K562 (cell line): Measurements from ENCODE around the gene SPAG16. TPM values are rescaled to one million over a fixed set of nuclear protein-coding genes. Genes with fewer than 3 reads are reported as not detected.

Experiments used
- ATAC-seq: fragments of 200-7000 bp; cut with Tn5 transposase; 3 replicates; pipeline ENCODE4 v1.9.1; 2020; ENCODE audit warnings: moderate library complexity
- BruUV-seq: library from RNA; stranded (reverse); fragments of 400-500 nt; replicated peaks from 2 replicates; lab custom pipeline; 2021; lab: Mats Ljungman, UMichigan
- CTCF ChIA-PET: fragments of 300-600 bp; formaldehyde crosslinking; extraction: SDS; loops from one replicate; lab custom pipeline; 2021; ENCODE audit warnings: low intra/inter-chr PET ratio; lab: Yijun Ruan, JAX
- POLR2A ChIA-PET: fragments of 300-600, 350-650 bp; sonication (Branson Sonifier 250); formaldehyde crosslinking; extraction: SDS; loops from one replicate; lab custom pipeline; 2021; ENCODE audit warnings: antibody characterized with exemption, inconsistent platforms; lab: Yijun Ruan, JAX
- DNase-seq, 4 experiments: peaks; one replicate each; pipeline versions ENCODE4 v3.0.0 to v3.0.0-alpha.2; 2011 to 2018; ENCODE audit warnings: low spot score in 3 of 4, mixed read lengths in 3 of 4; ENCODE audit errors: extremely low read depth in 1 of 4
- FAIRE-seq: peaks from 2 replicates; lab custom pipeline; 2011; peaks lifted over from hg19 to GRCh38; lab: Jason Lieb, UNC
- H2AFZ ChIP-seq: 2 replicates; pipeline ENCODE4 v1.6.0; 2011; ENCODE audit warnings: low read depth, low read length, control low read depth, inconsistent platforms
- H3K27ac ChIP-seq: fragments of 200-600 bp; 3 replicates; pipeline ENCODE4 v1.8.0; 2011; ENCODE audit warnings: low read depth, mild to moderate bottlenecking, control low read depth, inconsistent platforms, low read length, moderate library complexity, mixed read lengths; ENCODE audit errors: extremely low read depth
- H3K27me3 ChIP-seq, 2 experiments: fragments of 300-600 bp in 1 of 2; 2 replicates in 1 of 2; 3 replicates in 1 of 2; pipeline versions ENCODE4 v1.6.0 to v1.8.0; 2011; ENCODE audit warnings: inconsistent platforms in 2 of 2, low read length in 2 of 2, mild to moderate bottlenecking in 1 of 2, mixed read lengths in 1 of 2, moderate library complexity in 1 of 2; ENCODE audit not compliant: control insufficient read depth in 2 of 2, insufficient read depth in 2 of 2
- H3K36me3 ChIP-seq: fragments of 300-600 bp; 3 replicates; pipeline ENCODE4 v1.8.0; 2011; ENCODE audit warnings: mild to moderate bottlenecking, low read length, inconsistent platforms; ENCODE audit not compliant: control insufficient read depth, insufficient read depth
- H3K4me1 ChIP-seq, 2 experiments: fragments of 200-600 bp in 1 of 2; replicated peaks in 1 of 2; 2 replicates in 1 of 2; 3 replicates in 1 of 2; pipeline versions ENCODE4 v1.5.1 to v1.8.0; 2011; ENCODE audit warnings: inconsistent platforms in 2 of 2, low read length in 2 of 2, mild to moderate bottlenecking in 1 of 2, mixed read lengths in 1 of 2, moderate library complexity in 1 of 2; ENCODE audit not compliant: control insufficient read depth in 2 of 2, insufficient read depth in 2 of 2
- H3K4me2 ChIP-seq: 2 replicates; pipeline ENCODE4 v1.6.1; 2011; ENCODE audit warnings: low read length, control low read depth, inconsistent platforms, mixed read lengths; ENCODE audit not compliant: insufficient read depth
- H3K4me3 ChIP-seq: fragments of 200-600 bp; sonication (generic), shearing (Covaris generic); 2 replicates; pipeline ENCODE4 v1.5.1; 2016; ENCODE audit warnings: control low read depth, inconsistent platforms
- H3K79me2 ChIP-seq: fragments of 200-600 bp; 3 replicates; pipeline ENCODE4 v1.8.0; 2011; ENCODE audit warnings: low read length, inconsistent platforms; ENCODE audit not compliant: control insufficient read depth, insufficient read depth
- H3K9ac ChIP-seq, 2 experiments: 2 replicates each; pipeline versions ENCODE4 v1.6.0 to v1.6.1; 2011; ENCODE audit warnings: low read depth in 2 of 2, low read length in 2 of 2, control low read depth in 1 of 2, inconsistent platforms in 1 of 2, mild to moderate bottlenecking in 1 of 2, mixed read lengths in 1 of 2; ENCODE audit not compliant: insufficient read depth in 1 of 2
- H3K9me1 ChIP-seq: one replicate; pipeline ENCODE4 v1.6.0; 2011; ENCODE audit warnings: inconsistent platforms, mild to moderate bottlenecking, low read length, moderate library complexity; ENCODE audit not compliant: control insufficient read depth, insufficient read depth
- H3K9me3 ChIP-seq: replicated peaks from 2 replicates; pipeline ENCODE4 v1.5.1; 2011; ENCODE audit warnings: low read depth, low read length, inconsistent platforms; ENCODE audit not compliant: control insufficient read depth, insufficient read depth
- H4K20me1 ChIP-seq: replicated peaks from 2 replicates; pipeline ENCODE4 v1.6.1; 2011; ENCODE audit warnings: low read length, inconsistent platforms, mixed read lengths; ENCODE audit not compliant: control insufficient read depth, insufficient read depth
- E2F4 ChIP-seq: sonication (generic); formaldehyde crosslinking; IDR thresholded peaks from 2 replicates; pipeline ENCODE4 v1.8.0; 2022; ENCODE audit warnings: mild to moderate bottlenecking, low read depth, missing genetic modification reagents
- ELF2 ChIP-seq: fragments of 250-450 bp; sonication (Bioruptor Pico); IDR thresholded peaks from 2 replicates; pipeline ENCODE4 v1.5.0; 2021; ENCODE audit warnings: mild to moderate bottlenecking
- FOXA1 ChIP-seq: fragments of 450-650 bp; IDR thresholded peaks from 2 replicates; pipeline ENCODE4 v1.6.1; 2016; ENCODE audit warnings: mild to moderate bottlenecking, borderline replicate concordance
- FOXM1 ChIP-seq, 2 experiments: fragments of 450-650 bp in 1 of 2; sonication (generic) in 1 of 2; formaldehyde crosslinking in 1 of 2; IDR thresholded peaks; 2 replicates each; pipeline versions ENCODE4 v1.6.1 to v1.9.0; 2017 to 2022; ENCODE audit warnings: low read depth in 2 of 2, mild to moderate bottlenecking in 2 of 2, missing genetic modification reagents in 1 of 2, moderate library complexity in 1 of 2
- GATAD2A ChIP-seq: fragments of 450-650 bp; IDR thresholded peaks from 2 replicates; pipeline ENCODE4 v1.6.1; 2017
- SAFB ChIP-seq: fragments of 200-400 bp; formaldehyde crosslinking; IDR thresholded peaks from 2 replicates; pipeline ENCODE4 v1.6.1; 2017; ENCODE audit warnings: low read depth, low read length, borderline replicate concordance
- WGBS: fragments of 100-300 bp; shearing (Covaris generic); methylation state at CpG from one replicate; pipeline ENCODE4 v1.1.6; 2016; ENCODE audit warnings: low coverage, mixed read lengths; ENCODE audit not compliant: insufficient coverage; ENCODE audit errors: missing lambda C conversion rate; 5-methylcytosine and 5-hydroxymethylcytosine counted together
- in situ Hi-C: fragments of 300-500 bp; cut with MboI; formaldehyde crosslinking; loops from 4 replicates; pipeline ENCODE4 v1.15.0; 2018; ENCODE audit warnings: inconsistent platforms, mixed read lengths
- intact Hi-C: fragments of 100-400 bp; cut with micrococcal nuclease; formaldehyde crosslinking; loops from 2 replicates; pipeline ENCODE4 v1.14.2; 2022
- polyA plus RNA-seq, 8 experiments: library from polyadenylated mRNA; depleted of rRNA in 4 of 8; stranded (reverse) in 5 of 8; unstranded in 3 of 8; fragments of >200 nt; fragmentation: Nextera tagmentation in 2 of 8; fragmentation: Illumina TruSeq in 1 of 8; extraction: Ambion mirVana in 2 of 8; extraction: Trizol in 1 of 8; gene quantifications; 2 replicates each; pipeline versions ENCODE4 v1.2.1 to v1.2.3, GENCODE V29; 2011 to 2014; ENCODE audit warnings: inconsistent platforms in 1 of 8, missing spikeins in 1 of 8
- total RNA-seq, 7 experiments: library from RNA; depleted of rRNA in 6 of 7; stranded (reverse); fragments of >200 nt in 6 of 7; fragmentation: Illumina TruSeq in 2 of 7; extraction: Trizol in 2 of 7; gene quantifications; 2 replicates each; pipeline versions ENCODE4 v1.2.1 to v1.2.3, GENCODE V29; 2011 to 2021; ENCODE audit warnings: low replicate concordance in 1 of 7
- TF ChIP-seq, protein P1 (sequence below): fragments of 250-450 bp; sonication (Bioruptor Pico); IDR thresholded peaks from 2 replicates; pipeline ENCODE4 v1.5.0; 2020; ENCODE audit warnings: mild to moderate bottlenecking

Gene SPAG16
- total and polyA plus RNA-seq, 9 of the 15 experiments (the other 6 are each of a cell fraction or from before 2014, with no cell fraction given): 0.98 to 5.9 (median 3.5) TPM

DNA sequence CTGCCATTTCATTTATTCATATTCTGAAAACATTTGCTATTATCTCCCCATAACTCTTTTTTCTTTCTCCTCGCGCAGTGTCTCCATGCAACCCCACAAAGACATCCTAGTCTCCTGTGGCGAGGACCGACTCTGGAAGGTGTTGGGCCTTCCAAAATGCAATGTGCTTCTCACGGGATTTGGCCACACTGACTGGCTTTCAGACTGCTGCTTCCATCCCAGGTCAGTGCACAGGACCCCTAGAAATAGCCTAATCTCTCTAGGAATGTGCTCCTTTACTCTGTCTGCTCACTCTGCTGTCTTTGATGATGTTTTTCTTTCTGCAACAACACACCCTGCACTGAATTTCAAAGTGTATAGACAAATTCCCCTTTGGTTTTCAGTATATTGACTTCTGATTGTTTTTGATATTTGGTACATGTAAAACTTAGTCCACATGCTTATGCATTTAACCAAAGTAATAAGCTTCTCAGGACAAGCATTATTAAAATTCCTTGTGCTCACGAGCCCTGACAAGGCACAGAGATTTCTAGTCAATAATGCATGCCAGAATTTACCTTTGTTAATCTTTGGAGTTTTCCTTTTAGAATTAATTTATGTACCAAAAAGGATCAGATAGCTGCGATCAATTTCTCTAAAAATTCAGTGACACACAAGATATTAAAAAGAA is 578.3 kb downstream of the SPAG16 start:
- intact Hi-C loops: no loop called here
- no peak for ATAC-seq
- DNase-seq: no peak
- Histone ChIP-seq H3K9me1 (no peaks in the 10 kb centered on the region), H3K4me2 (no peak overlapping the region), H3K4me3 (no peak overlapping the region), H3K9me3 (no peaks in the 10 kb centered on the region), H3K79me2 (no peaks in the 10 kb centered on the region), H3K9ac (no peak overlapping the region), H3K4me1 (no peaks in the 10 kb centered on the region), H4K20me1 (no peaks in the 10 kb centered on the region), H3K27me3 (no peaks in the 10 kb centered on the region), H2AFZ (no peak overlapping the region), H3K36me3 (no peaks in the 10 kb centered on the region), H3K27ac (no peak overlapping the region)
- no TSS peak for BruUV-seq
- TF ChIP-seq SAFB (no peak), FOXM1 (IDR thresholded peaks at IDR 0.05; ENCODE audit: low read depth) (no peak), FOXM1 (CRISPR knock-in tag; IDR thresholded peaks at IDR 0.05; ENCODE audit: low read depth) (no peak), GATAD2A (no peak), E2F4 (CRISPR knock-in tag) (no peak), ELF2 (CRISPR knock-in tag) (no peak), FOXA1 (no peak)
- TF ChIP-seq, protein P1, sequence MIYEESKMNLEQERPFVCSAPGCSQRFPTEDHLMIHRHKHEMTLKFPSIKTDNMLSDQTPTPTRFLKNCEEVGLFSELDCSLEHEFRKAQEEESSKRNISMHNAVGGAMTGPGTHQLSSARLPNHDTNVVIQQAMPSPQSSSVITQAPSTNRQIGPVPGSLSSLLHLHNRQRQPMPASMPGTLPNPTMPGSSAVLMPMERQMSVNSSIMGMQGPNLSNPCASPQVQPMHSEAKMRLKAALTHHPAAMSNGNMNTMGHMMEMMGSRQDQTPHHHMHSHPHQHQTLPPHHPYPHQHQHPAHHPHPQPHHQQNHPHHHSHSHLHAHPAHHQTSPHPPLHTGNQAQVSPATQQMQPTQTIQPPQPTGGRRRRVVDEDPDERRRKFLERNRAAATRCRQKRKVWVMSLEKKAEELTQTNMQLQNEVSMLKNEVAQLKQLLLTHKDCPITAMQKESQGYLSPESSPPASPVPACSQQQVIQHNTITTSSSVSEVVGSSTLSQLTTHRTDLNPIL: no peak
- POLR2A ChIA-PET: no interaction called here
- CTCF ChIA-PET: no interaction called here
- in situ Hi-C loops: no loop called here
- no peak for FAIRE-seq
- WGBS: 5% methylated on average over 4 of the region's 7 CpGs
